Skeletal muscle satellite cell (primary cell): ENCODE measurements around the gene HDC. TPM values are rescaled to one million over a fixed set of nuclear protein-coding genes. Genes with fewer than 3 reads are reported as not detected.

Source experiments
- H3K27me3 ChIP-seq: 2 replicates; pipeline ENCODE4 v1.7.0; 2013; ENCODE audit warnings: low read length; ENCODE audit not compliant: control insufficient read depth, insufficient read depth
- H3K36me3 ChIP-seq: 2 replicates; pipeline ENCODE4 v1.7.0; 2013; ENCODE audit warnings: mild to moderate bottlenecking, control low read depth, low read length; ENCODE audit not compliant: insufficient read depth
- H3K4me1 ChIP-seq: 2 replicates; pipeline ENCODE4 v1.7.0; 2013; ENCODE audit warnings: low read length; ENCODE audit not compliant: control insufficient read depth, insufficient read depth
- H3K4me2 ChIP-seq: 2 replicates; pipeline ENCODE4 v1.7.0; 2013; ENCODE audit warnings: mild to moderate bottlenecking, low read length
- H3K4me3 ChIP-seq: 2 replicates; pipeline ENCODE4 v1.7.0; 2013; ENCODE audit warnings: low read length
- H3K9ac ChIP-seq: 2 replicates; pipeline ENCODE4 v1.7.0; 2013; ENCODE audit warnings: mild to moderate bottlenecking, low read depth, low read length, moderate library complexity
- H3K9me3 ChIP-seq: replicated peaks from 2 replicates; pipeline ENCODE4 v1.7.0; 2013; ENCODE audit warnings: mild to moderate bottlenecking, control low read depth, low read length
- small RNA-seq: library from RNA; depleted of rRNA; stranded (forward); fragments of <200 nt; gene quantifications from one replicate; pipeline ENCODE3, GENCODE V24; 2012

Gene HDC

GRCh38 chr15:50219820-50220219 is 45.7 kb downstream of the HDC start:
- Histone ChIP-seq H3K9me3 (no peaks in the 10 kb centered on the region), H3K4me3 (no peak overlapping the region), H3K36me3 (no peaks in the 10 kb centered on the region), H3K4me1 (peaks cover 3% of the 10 kb centered on the region), H3K27me3 (peaks cover 13% of the 10 kb centered on the region), H3K9ac (no peak overlapping the region), H3K4me2 (no peak overlapping the region)

- Histone ChIP-seq H3K4me1 (peaks cover 3% of the 10 kb centered on the region), H3K27me3 (peaks cover 13% of the 10 kb centered on the region), H3K9ac (no peak overlapping the region), H3K36me3 (no peaks in the 10 kb centered on the region), H3K4me3 (no peak overlapping the region), H3K9me3 (no peaks in the 10 kb centered on the region), H3K4me2 (no peak overlapping the region)
Measured at GRCh38 chr15:50218691-50219090, 46.8 kb downstream of the HDC start.

GRCh38 chr15:50218291-50218690 is 47.2 kb downstream of the HDC start:
- Histone ChIP-seq H3K9ac (no peak overlapping the region), H3K4me3 (no peak overlapping the region), H3K27me3 (peaks cover 13% of the 10 kb centered on the region), H3K4me1 (peaks cover 3% of the 10 kb centered on the region), H3K9me3 (no peaks in the 10 kb centered on the region), H3K4me2 (no peak overlapping the region), H3K36me3 (no peaks in the 10 kb centered on the region)

- Histone ChIP-seq H3K36me3 (no peaks in the 10 kb centered on the region), H3K27me3 (peaks cover 31% of the 10 kb centered on the region), H3K9ac (no peak overlapping the region), H3K9me3 (no peaks in the 10 kb centered on the region), H3K4me3 (no peak overlapping the region), H3K4me1 (no peaks in the 10 kb centered on the region), H3K4me2 (no peak overlapping the region)
Measured at GRCh38 chr15:50210462-50211157, 54.9 kb downstream of the HDC start.

- H3K27me3 ChIP-seq, result peaks cover 33% of the 10 kb centered on the region
- H3K4me2 ChIP-seq, result no peak overlapping the region
- H3K36me3 ChIP-seq, result no peaks in the 10 kb centered on the region
- H3K9me3 ChIP-seq, result no peaks in the 10 kb centered on the region
- H3K9ac ChIP-seq, result no peak overlapping the region
- no peak overlapping the region for H3K4me3 ChIP-seq
- H3K4me1 ChIP-seq, result no peaks in the 10 kb centered on the region
Measured at GRCh38 chr15:50209809-50210208, 55.7 kb downstream of the HDC start.

GRCh38 chr15:50206020-50206419 is 59.5 kb downstream of the HDC start:
- Histone ChIP-seq H3K4me2 (no peak overlapping the region), H3K27me3 (peaks cover 30% of the 10 kb centered on the region), H3K9me3 (no peaks in the 10 kb centered on the region), H3K9ac (no peak overlapping the region), H3K4me1 (no peaks in the 10 kb centered on the region), H3K4me3 (no peak overlapping the region), H3K36me3 (no peaks in the 10 kb centered on the region)

GRCh38 chr15:50202003-50202402 is 63.5 kb downstream of the HDC start:
- H3K4me2 ChIP-seq, result no peak overlapping the region
- no peak overlapping the region for H3K9ac ChIP-seq
- no peaks in the 10 kb centered on the region for H3K36me3 ChIP-seq
- no peak overlapping the region for H3K4me3 ChIP-seq
- H3K9me3 ChIP-seq, result no peaks in the 10 kb centered on the region
- H3K27me3 ChIP-seq, result peaks cover 13% of the 10 kb centered on the region
- no peaks in the 10 kb centered on the region for H3K4me1 ChIP-seq

- Histone ChIP-seq H3K9me3 (no peaks in the 10 kb centered on the region), H3K36me3 (no peaks in the 10 kb centered on the region), H3K4me3 (no peak overlapping the region), H3K4me1 (no peaks in the 10 kb centered on the region), H3K9ac (no peak overlapping the region), H3K27me3 (peaks cover 44% of the 10 kb centered on the region), H3K4me2 (no peak overlapping the region)
Measured at GRCh38 chr15:50192926-50193620, 72.5 kb downstream of the HDC start.

- H3K4me3 ChIP-seq, result no peak overlapping the region
- H3K4me2 ChIP-seq, result no peak overlapping the region
- H3K27me3 ChIP-seq, result peaks cover 47% of the 10 kb centered on the region
Measured at GRCh38 chr15:50192164-50192563, 73.4 kb downstream of the HDC start.

More at GRCh38 chr15:50192164-50192563, 73.4 kb downstream of the HDC start:
- no peaks in the 10 kb centered on the region for H3K4me1 ChIP-seq
- no peaks in the 10 kb centered on the region for H3K9me3 ChIP-seq
- no peaks in the 10 kb centered on the region for H3K36me3 ChIP-seq
- no peak overlapping the region for H3K9ac ChIP-seq

Small RNAs within 50 kb of the gene (small RNA-seq; reads per million reads assigned to genes)
- gene RF00019, result not detected
